GM21786 (cell line): ENCODE results near the gene CHST13.
"Not testable (repeated sequence)": the region's sequence is repeated elsewhere in the genome, so short reads cannot be mapped to it uniquely, and the experiment has no call there.

ENCODE experiments used
- ATAC-seq: cut with Tn5 transposase; IDR thresholded peaks from one replicate; pipeline ENCODE4 v1.9.1; 2021; ENCODE audit not compliant: unreplicated experiment

Gene CHST13

DNA sequence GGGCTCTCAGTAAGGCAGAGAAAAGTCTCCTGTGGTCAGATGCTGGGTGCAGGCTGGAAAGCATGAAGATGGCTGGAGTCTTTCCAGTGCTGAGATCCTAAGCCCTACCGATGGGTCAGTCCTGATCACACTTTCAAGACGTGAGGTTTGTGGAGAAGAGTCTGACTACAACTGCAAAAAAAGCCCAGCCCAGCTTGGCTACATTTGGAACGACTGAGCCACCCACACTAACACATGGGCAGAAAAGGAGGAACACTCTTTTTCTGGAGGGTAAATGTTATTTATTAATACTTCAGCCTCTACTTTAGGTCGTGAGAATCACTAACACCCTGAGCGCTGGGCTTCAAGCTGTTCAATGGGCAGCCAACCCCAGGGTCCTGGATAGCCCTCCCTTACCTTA is 56.8 kb downstream of the CHST13 start:
- no peak for ATAC-seq

DNA sequence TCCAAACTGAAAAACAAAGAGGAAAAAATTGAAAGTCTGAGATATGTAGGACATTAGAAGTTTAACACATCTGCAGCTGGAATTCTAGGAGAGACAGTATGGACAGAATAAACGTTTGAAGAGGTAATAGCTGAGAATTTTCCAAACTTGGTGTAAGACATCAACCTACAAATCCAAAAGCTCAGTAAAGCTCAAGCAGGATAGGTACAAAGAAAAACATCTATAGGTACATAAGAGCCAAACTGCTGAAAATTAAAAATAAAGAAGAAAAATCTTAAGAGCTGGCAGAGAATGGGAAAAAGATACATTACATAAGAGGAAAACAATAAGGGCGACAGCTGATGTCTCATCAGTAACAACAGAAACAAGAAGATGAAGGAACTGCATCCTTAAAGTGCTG is 57.6 kb downstream of the CHST13 start:
- no peak for ATAC-seq

DNA sequence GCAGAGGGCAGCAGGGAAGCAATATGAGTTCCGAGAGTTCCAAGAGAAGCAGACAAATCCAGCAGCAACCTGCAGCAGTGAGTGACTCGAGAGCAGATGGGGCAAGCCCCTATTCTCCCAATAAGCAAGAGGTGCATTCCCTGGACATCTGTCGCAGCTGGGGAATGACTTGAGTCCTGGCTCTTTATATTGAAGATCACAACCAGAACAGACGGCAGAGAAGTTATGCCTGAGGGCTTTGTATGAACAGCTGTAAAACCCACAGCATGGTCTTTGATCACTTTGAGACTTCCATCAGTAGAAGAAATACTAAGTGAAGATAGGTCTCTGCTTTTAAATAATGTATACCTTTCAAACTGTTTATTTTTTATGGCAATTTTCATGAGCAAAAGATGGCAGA is 58.4 kb downstream of the CHST13 start:
- ATAC-seq, result no peak

DNA sequence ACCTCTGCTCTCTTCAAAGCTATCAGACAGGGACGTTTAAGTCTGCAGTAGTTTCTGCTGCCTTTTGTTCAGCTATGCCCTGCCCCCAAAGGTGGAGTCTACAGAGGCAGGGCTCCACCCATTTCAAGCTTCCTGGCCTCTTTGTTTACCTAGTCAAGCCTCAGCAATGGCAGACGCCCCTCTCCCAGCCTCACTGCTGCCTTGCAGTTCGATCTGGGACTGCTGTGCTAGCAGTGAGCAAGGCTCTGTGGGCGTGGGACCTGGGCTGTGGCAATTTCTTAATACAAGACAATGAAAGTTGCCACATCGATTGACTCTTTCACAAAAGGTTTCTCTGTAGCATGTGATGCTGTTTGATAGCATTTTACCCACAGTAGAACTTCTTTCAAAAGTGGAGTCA is 67.6 kb downstream of the CHST13 start:
- not testable (repeated sequence) for ATAC-seq
